ENCODE measurements around the gene THRB.
A peak's percentile ranks its signal among the peaks of the same experiment; 100 is the strongest.

The THRB gene

GRCh38 chr3:24306518-24306917 is 188.1 kb downstream of the THRB start:
- no peak for DNase-seq (ENCODE audit: low spot score)

- DNase-seq (ENCODE audit: low spot score): no peak
Measured at GRCh38 chr3:24305795-24306467, 188.7 kb downstream of the THRB start.

DNA sequence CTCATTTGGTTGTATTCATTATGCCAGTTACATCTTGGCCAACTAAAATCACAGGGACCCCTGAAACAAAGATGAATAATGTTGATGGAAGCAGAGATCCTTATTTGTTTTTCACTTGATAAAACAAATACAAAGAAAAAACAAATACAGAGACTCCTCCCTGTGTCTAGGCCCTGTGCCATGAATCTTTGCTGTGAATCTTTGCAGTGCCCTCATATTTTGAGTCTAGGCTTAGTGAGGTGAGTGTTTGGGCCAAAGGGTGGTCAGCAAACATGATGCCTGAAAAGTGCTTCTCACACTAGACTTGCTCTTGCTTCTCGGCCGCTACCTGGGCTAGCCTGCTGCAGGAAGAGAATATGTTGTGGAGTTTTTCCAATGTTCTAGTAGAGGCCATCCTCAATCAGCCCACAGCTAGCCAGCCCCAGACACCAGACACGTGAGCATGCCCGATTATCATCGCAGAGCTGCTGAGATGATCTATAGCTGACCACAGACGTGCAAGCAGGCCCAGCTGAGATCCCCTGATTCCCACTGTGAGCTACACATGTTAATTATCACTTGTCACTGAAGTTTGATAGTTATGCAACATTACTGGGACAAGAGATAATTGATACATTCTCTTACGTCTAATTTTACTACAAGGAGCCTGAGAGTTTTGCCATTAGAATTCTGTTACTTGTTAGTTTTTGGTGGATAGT is 191.4 kb downstream of the THRB start:
- no peak for DNase-seq (ENCODE audit: low spot score)

DNA sequence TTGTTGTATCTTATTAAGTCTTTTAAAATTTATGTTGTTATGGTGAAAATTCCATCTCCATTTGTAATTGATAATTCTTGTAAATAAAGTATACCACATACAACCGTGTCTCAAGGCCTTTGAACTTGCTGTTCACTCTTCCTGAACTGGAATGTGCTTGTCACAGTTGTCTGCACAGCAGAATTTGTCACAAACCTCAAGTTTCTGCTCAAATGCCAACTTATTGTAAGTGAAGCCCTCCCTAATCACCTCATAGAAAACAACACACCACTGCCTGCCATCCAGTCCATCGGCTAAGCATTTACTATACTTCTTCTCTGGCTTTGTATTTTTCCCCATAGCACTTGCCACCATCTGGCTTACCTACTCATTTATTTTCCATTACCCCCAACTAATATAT is 192.3 kb downstream of the THRB start:
- DNase-seq (ENCODE audit: low spot score): no peak

- no peak for DNase-seq (ENCODE audit: low spot score)
Measured at GRCh38 chr3:24300949-24301348, 193.7 kb downstream of the THRB start.

GRCh38 chr3:24299806-24300626 is 194.6 kb downstream of the THRB start:
- DNase-seq (ENCODE audit: low spot score): peak; percentile 70

- DNase-seq (ENCODE audit: low spot score): peak; percentile 19
Measured at GRCh38 chr3:24299246-24299805, 195.3 kb downstream of the THRB start.

- DNase-seq (ENCODE audit: low spot score): no peak
Measured at GRCh38 chr3:24296441-24297205, 198.0 kb downstream of the THRB start.

DNA sequence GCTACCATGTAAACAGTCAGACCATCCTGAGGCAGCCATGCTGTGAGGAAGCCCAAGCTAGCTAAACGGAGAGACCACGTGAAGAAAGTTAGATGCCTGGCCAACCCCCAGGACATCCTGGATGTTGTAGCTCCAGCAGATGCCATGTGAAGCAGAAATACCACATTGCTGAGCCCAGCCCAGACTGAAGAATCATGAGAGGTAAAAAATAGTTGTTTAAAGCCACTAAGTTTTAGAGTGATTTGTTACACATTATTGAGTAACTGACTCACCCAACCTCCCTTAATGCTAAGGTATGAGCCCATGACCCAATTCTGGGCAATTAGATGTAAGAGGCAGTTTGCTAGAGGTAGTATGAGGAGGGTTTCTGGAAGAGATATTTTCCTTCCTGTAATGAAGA is 200.5 kb downstream of the THRB start:
- DNase-seq (ENCODE audit: low spot score): no peak

- no peak for DNase-seq (ENCODE audit: low spot score)
Measured at GRCh38 chr3:24291646-24292045, 203.0 kb downstream of the THRB start.

DNA sequence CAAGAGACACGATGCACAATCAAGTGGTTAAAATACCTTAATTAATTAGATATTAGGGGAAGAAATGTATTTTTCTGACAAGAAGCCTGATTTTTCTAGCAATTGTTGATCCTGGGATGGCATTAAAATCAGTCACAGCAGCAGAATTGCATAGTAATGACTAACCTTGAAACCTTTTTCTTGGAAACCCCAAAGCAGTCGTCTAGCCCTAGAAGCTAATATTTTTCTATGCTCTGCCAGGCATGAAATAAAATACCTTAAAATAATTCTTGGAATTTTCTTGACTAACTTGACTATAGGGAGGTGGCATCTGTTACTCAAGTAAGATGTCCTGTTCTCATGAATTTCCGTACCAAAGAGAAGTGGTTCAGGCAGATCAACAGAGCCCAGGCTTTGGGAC is 204.1 kb downstream of the THRB start:
- DNase-seq (ENCODE audit: low spot score): peak; percentile 10

GRCh38 chr3:24288496-24289236 is 206.0 kb downstream of the THRB start:
- DNase-seq (ENCODE audit: low spot score): no peak

DNA sequence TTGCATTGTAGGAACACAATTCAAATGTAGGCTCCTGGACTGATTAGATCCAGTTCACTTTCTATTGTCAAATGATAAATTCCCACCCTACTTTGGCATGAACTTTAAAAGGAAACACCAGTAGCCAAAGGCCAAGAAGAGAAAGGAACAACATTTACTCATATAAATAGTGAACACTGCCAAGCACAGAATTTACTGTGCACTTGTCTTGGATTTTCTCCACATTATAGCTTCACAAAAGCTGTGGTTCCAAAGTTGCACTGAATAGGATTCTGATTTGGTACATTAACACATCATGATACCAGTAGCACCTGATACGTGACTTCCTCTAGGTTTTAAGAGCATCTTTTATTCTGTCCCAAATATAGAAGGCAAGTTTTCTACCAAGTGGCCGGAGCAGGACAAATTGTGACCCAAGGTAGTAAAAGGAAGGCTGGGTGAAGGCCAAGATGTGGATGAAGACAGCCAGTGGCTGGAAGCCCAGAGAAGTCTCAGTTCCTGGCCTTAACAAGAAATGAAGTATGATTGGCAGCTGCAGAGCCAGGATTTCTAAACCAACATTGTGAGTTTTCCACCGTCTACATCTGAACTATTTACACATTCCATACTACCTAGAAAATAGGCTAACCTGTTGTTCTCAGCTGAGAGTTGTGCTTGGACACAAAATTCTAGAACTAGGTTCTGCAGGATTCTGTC is 206.7 kb downstream of the THRB start:
- DNase-seq (ENCODE audit: low spot score): no peak

GRCh38 chr3:24286405-24286804 is 208.2 kb downstream of the THRB start:
- no peak for DNase-seq (ENCODE audit: low spot score)

- DNase-seq (ENCODE audit: low spot score): peak; percentile 28
Measured at GRCh38 chr3:24278543-24278942, 216.1 kb downstream of the THRB start.

GRCh38 chr3:24273491-24273890 is 221.2 kb downstream of the THRB start:
- DNase-seq (ENCODE audit: low spot score): no peak

GRCh38 chr3:24272875-24273274 is 221.8 kb downstream of the THRB start:
- no peak for DNase-seq (ENCODE audit: low spot score)

- no peak for DNase-seq (ENCODE audit: low spot score)
Measured at GRCh38 chr3:24272408-24272807, 222.2 kb downstream of the THRB start.

DNA sequence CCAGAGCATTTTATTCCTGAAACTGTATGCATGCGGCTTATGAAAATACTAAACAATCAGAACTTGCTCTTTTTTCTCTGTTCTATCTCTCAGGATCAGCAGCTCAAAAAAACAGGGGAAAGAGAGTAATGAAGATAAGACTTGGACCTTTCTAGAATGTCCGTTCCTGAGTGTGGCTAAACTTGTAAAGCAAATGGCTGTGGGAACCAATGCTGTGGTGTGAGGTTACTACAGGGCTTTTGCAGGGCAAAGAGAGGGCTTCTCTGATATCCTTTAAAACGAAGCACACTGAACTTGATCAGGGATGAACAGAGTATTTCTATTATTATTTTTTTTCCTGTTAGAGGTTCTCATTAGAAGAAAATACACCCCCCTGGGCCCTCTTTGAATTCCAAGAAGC is 223.4 kb downstream of the THRB start:
- no peak for DNase-seq (ENCODE audit: low spot score)

GRCh38 chr3:24270744-24271143 is 223.9 kb downstream of the THRB start:
- DNase-seq (ENCODE audit: low spot score): no peak

All from AG08395 (cell line).